Measurements from ENCODE around the gene CHTF18. TPM values are rescaled to one million over a fixed set of nuclear protein-coding genes. Genes with fewer than 3 reads are reported as not detected.
A peak's percentile ranks its signal among the peaks of the same experiment; 100 is the strongest.

CHTF18 gene
- total RNA-seq, 2 experiments from 2014 or later: 95.6 to 115 TPM

DNA sequence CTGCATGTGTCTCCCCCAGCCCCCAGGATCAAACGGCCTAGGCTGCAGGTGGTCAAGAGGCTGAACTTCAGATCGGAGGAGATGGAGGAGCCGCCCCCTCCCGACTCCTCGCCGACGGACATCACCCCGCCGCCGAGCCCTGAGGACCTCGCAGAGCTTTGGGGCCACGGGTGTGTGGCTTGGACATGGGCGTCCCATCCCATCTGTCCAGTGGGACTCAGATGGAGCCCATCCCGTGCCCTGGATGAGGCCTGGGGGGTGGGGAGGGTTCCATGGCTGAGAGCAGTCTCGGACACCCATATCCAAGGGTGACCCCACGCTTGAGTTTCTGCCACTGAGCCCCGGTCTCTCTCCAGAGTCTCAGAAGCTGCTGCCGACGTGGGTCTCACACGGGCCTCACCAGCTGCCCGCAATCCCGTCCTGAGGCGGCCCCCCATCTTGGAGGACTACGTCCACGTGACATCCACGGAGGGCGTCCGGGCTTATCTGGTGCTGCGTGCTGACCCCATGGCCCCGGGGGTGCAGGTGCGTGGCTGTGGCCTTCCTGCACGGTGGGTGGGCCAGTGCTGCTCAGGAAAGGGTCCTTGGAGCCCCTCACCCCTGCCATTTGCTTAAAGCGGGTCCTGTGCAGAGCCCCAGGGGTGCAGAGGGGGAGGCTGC is 901 bp downstream of the CHTF18 start:
- ATAC-seq (no peak), DNase-seq (no peak)
- CTCF ChIA-PET: interaction anchor here (0.6 to 7.7 kb wide), 5 partner anchors 49 to 76 kb away, joined by 3 to 149 read pairs (median 5); partner anchors contain the start of genes CIAO3 and METRN
- Mint-ChIP-seq H3K27ac (no peak overlapping the region), H3K9me3 (no peaks in the 10 kb centered on the region), H3K27me3 (no peaks in the 10 kb centered on the region), H3K36me3 (ENCODE audit: low read depth) (peaks cover 19% of the 10 kb centered on the region), H3K4me3 (peak overlapping the region; percentile 78), H3K4me1 (ENCODE audit: low read depth) (peaks cover 9% of the 10 kb centered on the region)
- intact Hi-C loops (cut with micrococcal nuclease): no loop called here
- TF ChIP-seq, protein P1, sequence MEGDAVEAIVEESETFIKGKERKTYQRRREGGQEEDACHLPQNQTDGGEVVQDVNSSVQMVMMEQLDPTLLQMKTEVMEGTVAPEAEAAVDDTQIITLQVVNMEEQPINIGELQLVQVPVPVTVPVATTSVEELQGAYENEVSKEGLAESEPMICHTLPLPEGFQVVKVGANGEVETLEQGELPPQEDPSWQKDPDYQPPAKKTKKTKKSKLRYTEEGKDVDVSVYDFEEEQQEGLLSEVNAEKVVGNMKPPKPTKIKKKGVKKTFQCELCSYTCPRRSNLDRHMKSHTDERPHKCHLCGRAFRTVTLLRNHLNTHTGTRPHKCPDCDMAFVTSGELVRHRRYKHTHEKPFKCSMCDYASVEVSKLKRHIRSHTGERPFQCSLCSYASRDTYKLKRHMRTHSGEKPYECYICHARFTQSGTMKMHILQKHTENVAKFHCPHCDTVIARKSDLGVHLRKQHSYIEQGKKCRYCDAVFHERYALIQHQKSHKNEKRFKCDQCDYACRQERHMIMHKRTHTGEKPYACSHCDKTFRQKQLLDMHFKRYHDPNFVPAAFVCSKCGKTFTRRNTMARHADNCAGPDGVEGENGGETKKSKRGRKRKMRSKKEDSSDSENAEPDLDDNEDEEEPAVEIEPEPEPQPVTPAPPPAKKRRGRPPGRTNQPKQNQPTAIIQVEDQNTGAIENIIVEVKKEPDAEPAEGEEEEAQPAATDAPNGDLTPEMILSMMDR (IDR thresholded peaks at IDR 0.05): no peak
- POLR2A ChIA-PET: interaction anchor here (0.8 to 1.1 kb wide), 6 partner anchors 14 to 94 kb away, joined by 3 to 5 read pairs (median 3); no protein-coding TSS in a partner anchor

DNA sequence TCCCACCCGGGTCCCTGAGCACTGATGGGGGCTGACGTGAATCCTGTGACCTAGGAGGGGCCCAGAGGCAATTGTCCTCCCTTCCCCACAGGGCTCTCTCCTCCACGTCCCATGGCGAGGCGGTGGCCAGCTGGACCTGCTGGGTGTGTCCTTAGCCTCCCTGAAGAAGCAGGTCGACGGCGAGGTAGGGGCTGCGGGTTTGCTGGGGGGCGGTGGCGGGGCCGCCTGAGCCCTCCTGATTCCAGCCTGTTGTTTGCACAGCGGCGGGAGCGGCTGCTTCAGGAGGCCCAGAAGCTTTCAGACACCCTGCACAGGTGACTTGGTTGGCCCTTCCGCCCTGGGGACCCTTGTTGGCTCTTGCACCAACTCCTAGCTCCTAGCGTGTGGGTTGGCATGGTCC is 1.7 kb downstream of the CHTF18 start:
- Mint-ChIP-seq H3K4me1 (ENCODE audit: low read depth) (peaks cover 9% of the 10 kb centered on the region), H3K36me3 (ENCODE audit: low read depth) (peaks cover 16% of the 10 kb centered on the region), H3K9me3 (no peaks in the 10 kb centered on the region), H3K27ac (no peak overlapping the region), H3K4me3 (peak overlapping the region; percentile 62), H3K27me3 (no peaks in the 10 kb centered on the region)
- ChIA-PET POLR2A (interaction anchor here (1.1 kb wide), 2 partner anchors 14 to 95 kb away, joined by 3 to 4 read pairs; no protein-coding TSS in a partner anchor), CTCF (interaction anchor here (1.0 kb wide), 1 partner anchor 57 kb away, joined by 3 read pairs; no protein-coding TSS in a partner anchor)
- no peak for DNase-seq
- TF ChIP-seq, protein P1 (IDR thresholded peaks at IDR 0.05): no peak
- no peak for ATAC-seq
- intact Hi-C loops (cut with micrococcal nuclease): no loop called here

DNA sequence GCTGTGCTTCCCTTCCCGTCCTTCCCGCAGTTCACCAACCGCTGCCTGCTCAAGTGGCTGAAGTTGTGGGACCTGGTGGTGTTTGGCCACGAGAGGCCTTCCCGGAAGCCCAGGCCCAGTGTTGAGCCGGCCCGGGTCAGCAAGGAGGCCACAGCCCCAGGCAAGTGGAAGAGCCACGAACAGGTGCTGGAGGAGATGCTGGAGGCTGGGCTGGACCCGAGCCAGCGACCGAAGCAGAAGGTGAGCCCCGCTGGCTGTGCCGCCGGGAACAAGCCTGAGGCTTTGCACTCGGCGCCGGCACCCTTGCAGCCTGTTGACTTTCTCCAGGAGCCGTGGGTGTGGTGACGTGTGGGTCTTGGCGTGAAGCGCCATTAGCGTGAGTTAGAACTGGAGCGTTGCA is 2.7 kb downstream of the CHTF18 start:
- POLR2A ChIA-PET: no interaction called here
- CTCF ChIA-PET: no interaction called here
- peaks cover 19% of the 10 kb centered on the region for H3K36me3 Mint-ChIP-seq (ENCODE audit: low read depth)
- no peak for DNase-seq
- no peaks in the 10 kb centered on the region for H3K27me3 Mint-ChIP-seq
- intact Hi-C loops (cut with micrococcal nuclease): no loop called here
- ATAC-seq: no peak
- no peak overlapping the region for H3K4me3 Mint-ChIP-seq
- H3K27ac Mint-ChIP-seq: no peak overlapping the region
- no peaks in the 10 kb centered on the region for H3K9me3 Mint-ChIP-seq
- TF ChIP-seq, protein P1 (IDR thresholded peaks at IDR 0.05): no peak
- H3K4me1 Mint-ChIP-seq (ENCODE audit: low read depth): peaks cover 11% of the 10 kb centered on the region

DNA sequence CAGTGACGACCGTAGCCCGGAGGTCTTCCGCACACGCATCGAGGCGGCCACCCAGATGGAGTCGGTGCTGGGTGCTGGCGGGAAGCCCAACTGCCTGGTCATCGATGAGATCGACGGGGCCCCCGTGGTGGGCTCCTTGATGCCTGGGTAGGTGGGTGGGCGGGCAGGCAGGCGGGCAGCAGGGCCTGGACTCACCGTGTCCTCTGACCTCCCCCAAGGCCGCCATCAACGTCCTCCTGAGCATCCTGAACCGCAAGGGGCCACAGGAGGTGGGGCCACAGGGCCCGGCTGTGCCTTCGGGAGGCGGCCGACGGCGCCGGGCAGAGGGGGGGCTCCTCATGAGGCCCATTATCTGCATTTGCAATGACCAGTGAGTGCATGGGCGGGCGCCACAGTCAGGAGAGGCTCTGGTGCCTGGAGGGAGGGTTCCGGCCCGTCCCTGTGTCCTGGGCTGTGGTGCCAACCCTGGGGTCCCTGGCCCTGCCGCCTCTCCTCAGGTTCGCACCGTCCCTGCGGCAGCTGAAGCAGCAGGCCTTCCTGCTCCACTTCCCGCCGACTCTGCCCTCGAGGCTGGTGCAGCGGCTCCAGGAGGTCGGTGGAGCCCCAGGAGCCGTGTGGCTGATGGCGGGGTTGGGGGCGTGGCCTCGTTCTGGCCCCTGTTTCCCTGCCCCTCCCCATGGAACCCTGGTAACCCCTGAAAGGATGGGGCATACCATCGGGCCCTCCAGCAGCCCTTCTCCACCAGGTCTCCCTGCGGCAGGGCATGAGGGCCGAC is 4.0 kb downstream of the CHTF18 start:
- no peak overlapping the region for H3K27ac Mint-ChIP-seq
- TF ChIP-seq, protein P1 (IDR thresholded peaks at IDR 0.05): no peak

DNA sequence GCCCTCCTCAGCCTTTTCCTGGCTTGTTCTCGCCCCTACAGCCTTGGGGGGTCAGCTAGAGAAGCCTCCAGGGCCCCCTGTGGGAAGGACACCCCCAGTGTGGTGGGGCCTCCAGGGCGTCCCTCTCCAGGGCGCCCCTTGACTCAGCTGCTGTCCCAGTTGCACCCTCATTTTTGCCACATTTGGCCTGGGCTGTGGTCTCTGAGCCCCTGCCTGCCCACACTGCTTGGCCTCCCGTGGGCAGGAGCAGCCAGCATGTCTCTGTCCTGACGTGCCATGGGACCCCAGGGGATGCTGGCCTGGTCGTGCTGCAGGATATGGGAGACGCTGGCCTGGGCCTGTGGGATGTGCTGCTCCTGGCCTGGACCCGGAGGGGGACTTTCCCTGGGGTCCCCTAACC is 5.0 kb downstream of the CHTF18 start:
- Mint-ChIP-seq H3K4me3 (no peak overlapping the region), H3K27me3 (no peaks in the 10 kb centered on the region), H3K4me1 (ENCODE audit: low read depth) (peaks cover 9% of the 10 kb centered on the region), H3K9me3 (no peaks in the 10 kb centered on the region), H3K27ac (no peak overlapping the region), H3K36me3 (ENCODE audit: low read depth) (peaks cover 29% of the 10 kb centered on the region)
- DNase-seq (no peak), ATAC-seq (no peak)
- ChIA-PET POLR2A (no interaction called here), CTCF (no interaction called here)
- intact Hi-C loops (cut with micrococcal nuclease): no loop called here
- TF ChIP-seq, protein P1 (IDR thresholded peaks at IDR 0.05): no peak

More for the DNA sequence above, 4.0 kb downstream of the CHTF18 start:
- no peaks in the 10 kb centered on the region for H3K9me3 Mint-ChIP-seq
- intact Hi-C loops (cut with micrococcal nuclease): no loop called here
- H3K36me3 Mint-ChIP-seq (ENCODE audit: low read depth): peaks cover 21% of the 10 kb centered on the region
- ATAC-seq (no peak), DNase-seq (no peak)
- H3K27me3 Mint-ChIP-seq: no peaks in the 10 kb centered on the region
- peaks cover 9% of the 10 kb centered on the region for H3K4me1 Mint-ChIP-seq (ENCODE audit: low read depth)
- ChIA-PET CTCF (no interaction called here), POLR2A (no interaction called here)
- H3K4me3 Mint-ChIP-seq: no peak overlapping the region

Data from activated CD8-positive, alpha-beta T cell treated with anti-CD3 and anti-CD28 coated beads for 36 hours (primary cell).